Fibroblast of lung (primary cell): ENCODE measurements around the gene PARP3. TPM values are rescaled to one million over a fixed set of nuclear protein-coding genes. Genes with fewer than 3 reads are reported as not detected.

Experiments
- DNase-seq, 2 donors: peaks; one replicate each; pipeline versions ENCODE4 v3.0.0 to v3.0.0-alpha.2; 2010; ENCODE audit warnings: low read depth in 2 of 2
- H2AFZ ChIP-seq: 2 replicates; pipeline ENCODE4 v1.5.1; 2012; ENCODE audit warnings: low read length, control low read depth, inconsistent platforms
- H3K27ac ChIP-seq: 2 replicates; pipeline ENCODE4 v1.5.1; 2011; ENCODE audit warnings: low read length, control low read depth; ENCODE audit not compliant: insufficient read depth
- H3K27me3 ChIP-seq: 2 replicates; pipeline ENCODE4 v1.5.1; 2011; ENCODE audit warnings: mild to moderate bottlenecking, low read length; ENCODE audit not compliant: control insufficient read depth, insufficient read depth
- H3K36me3 ChIP-seq: 2 replicates; pipeline ENCODE4 v1.5.1; 2011; ENCODE audit warnings: low read length; ENCODE audit not compliant: control insufficient read depth, insufficient read depth
- H3K4me1 ChIP-seq: 2 replicates; pipeline ENCODE4 v1.5.1; 2011; ENCODE audit warnings: low read length; ENCODE audit not compliant: control insufficient read depth, insufficient read depth; ENCODE audit errors: extremely low read depth
- H3K4me2 ChIP-seq: 2 replicates; pipeline ENCODE4 v1.5.1; 2011; ENCODE audit warnings: low read length, control low read depth; ENCODE audit not compliant: insufficient read depth; ENCODE audit errors: extremely low read depth
- H3K4me3 ChIP-seq, 4 experiments: fragments of 200-600 bp in 1 of 4; sonication (generic) in 1 of 4; replicated peaks in 1 of 4; 2 replicates each; pipeline ENCODE4 v1.5.1; 2011 to 2016; ENCODE audit warnings: low read length in 4 of 4, low read depth in 3 of 4, mild to moderate bottlenecking in 3 of 4, control low read depth in 2 of 4, inconsistent platforms in 1 of 4, mixed read lengths in 1 of 4; ENCODE audit not compliant: insufficient read depth in 1 of 4; ENCODE audit errors: control extremely low read depth in 1 of 4
- H3K79me2 ChIP-seq: 2 replicates; pipeline ENCODE4 v1.5.1; 2012; ENCODE audit warnings: mild to moderate bottlenecking, low read length, inconsistent platforms; ENCODE audit not compliant: control insufficient read depth, insufficient read depth
- H3K9ac ChIP-seq: 2 replicates; pipeline ENCODE4 v1.5.1; 2011; ENCODE audit warnings: mild to moderate bottlenecking, low read length, control low read depth; ENCODE audit not compliant: insufficient read depth
- H3K9me3 ChIP-seq: 2 replicates; pipeline ENCODE4 v1.5.1; 2012; ENCODE audit warnings: low read depth, low read length; ENCODE audit not compliant: control insufficient read depth, insufficient read depth
- H4K20me1 ChIP-seq: 2 replicates; pipeline ENCODE4 v1.5.1; 2011; ENCODE audit warnings: low read length; ENCODE audit not compliant: control insufficient read depth, insufficient read depth; ENCODE audit errors: extremely low read depth
- CTCF ChIP-seq, 2 donors: IDR thresholded peaks in 1 of 2; conservative IDR thresholded peaks in 1 of 2; 1 replicate in 1 of 2; 2 replicates in 1 of 2; pipeline ENCODE4 v1.5.1; 2011 to 2012; ENCODE audit warnings: low read length in 2 of 2, control low read depth in 1 of 2, inconsistent platforms in 1 of 2, low read depth in 1 of 2, mild to moderate bottlenecking in 1 of 2
- EZH2 ChIP-seq: IDR thresholded peaks from 2 replicates; pipeline ENCODE4 v1.5.1; 2012; ENCODE audit warnings: low read length, control low read depth, mild to moderate bottlenecking; ENCODE audit errors: missing control alignments
- polyA plus RNA-seq, 2 donors: library from polyadenylated mRNA; depleted of rRNA in 1 of 2; stranded (reverse) in 1 of 2; unstranded in 1 of 2; fragments of >200 nt; gene quantifications; 2 replicates each; pipeline ENCODE4 v1.2.1, GENCODE V29; 2011 to 2012; ENCODE audit warnings: missing spikeins in 1 of 2
- total RNA-seq: library from RNA; depleted of rRNA; stranded (reverse); fragments of >200 nt; gene quantifications from 2 replicates; pipeline ENCODE4 v1.2.1, GENCODE V29; 2014

PARP3 gene
- total and polyA plus RNA-seq, 2 donors (not counting 1 experiment from before 2014, with no cell fraction given): 22.8 to 44.1 TPM

GRCh38 chr3:51966486-51966885, 24.3 kb downstream of the PARP3 start:
- Histone ChIP-seq H3K4me2 (peak overlapping the region; percentile 83), H3K9me3 (no peaks in the 10 kb centered on the region), H3K27ac (peak overlapping the region; percentile 37), H4K20me1 (no peaks in the 10 kb centered on the region), H3K4me3 (peak overlapping the region; percentile 46 to 82 (median 62)), H3K27me3 (no peaks in the 10 kb centered on the region), H3K36me3 (peaks cover 2% of the 10 kb centered on the region), H3K4me1 (peaks cover 8% of the 10 kb centered on the region), H3K79me2 (peaks cover 14% of the 10 kb centered on the region), H2AFZ (no peak overlapping the region), H3K9ac (peak overlapping the region; percentile 67)
- DNase-seq: no peak
- TF ChIP-seq EZH2: no peak
- no peak for TF ChIP-seq CTCF (conservative IDR thresholded peaks at IDR 0.05 in 1 of 2, IDR thresholded peaks at IDR 0.05 in 1 of 2; ENCODE audit: low read depth in 1 of 2, low read length in 2 of 2)

GRCh38 chr3:51966922-51967383, 24.8 kb downstream of the PARP3 start:
- Histone ChIP-seq H3K4me3 (peak overlapping the region; percentile 46 to 82 (median 62)), H3K79me2 (peaks cover 14% of the 10 kb centered on the region), H4K20me1 (no peaks in the 10 kb centered on the region), H3K4me1 (peaks cover 8% of the 10 kb centered on the region), H3K27me3 (no peaks in the 10 kb centered on the region), H3K27ac (peak overlapping the region; percentile 37), H2AFZ (no peak overlapping the region), H3K9ac (peak overlapping the region; percentile 67), H3K9me3 (no peaks in the 10 kb centered on the region), H3K36me3 (peaks cover 3% of the 10 kb centered on the region), H3K4me2 (peak overlapping the region; percentile 83)
- DNase-seq: no peak
- no peak for TF ChIP-seq EZH2
- no peak for TF ChIP-seq CTCF (conservative IDR thresholded peaks at IDR 0.05 in 1 of 2, IDR thresholded peaks at IDR 0.05 in 1 of 2; ENCODE audit: low read depth in 1 of 2, low read length in 2 of 2)

GRCh38 chr3:51967384-51968169, 25.4 kb downstream of the PARP3 start, which contains the start of gene PCBP4:
PCBP4 (minus strand) TSS chr3:51967454; CDS start chr3:51961240, 6,214 bp downstream.
- Histone ChIP-seq H3K4me3 (peak within 1 kb of the TSS; percentile 59 to 82 (median 70)), H3K9me3 (no peaks in the 10 kb centered on the region), H3K4me1 (peaks cover 8% of the 10 kb centered on the region), H4K20me1 (no peaks in the 10 kb centered on the region), H3K36me3 (peaks cover 3% of the 10 kb centered on the region), H3K9ac (peak within 1 kb of the TSS; percentile 67), H3K4me2 (peak within 1 kb of the TSS; percentile 83), H3K27ac (peak within 1 kb of the TSS; percentile 66), H3K27me3 (no peaks in the 10 kb centered on the region), H3K79me2 (peaks cover 14% of the 10 kb centered on the region), H2AFZ (no peak within 1 kb of the TSS)
- peak; percentile 30 to 40 for DNase-seq
- TF ChIP-seq EZH2 (no peak), CTCF (conservative IDR thresholded peaks at IDR 0.05 in 1 of 2, IDR thresholded peaks at IDR 0.05 in 1 of 2; ENCODE audit: low read depth in 1 of 2, low read length in 2 of 2) (no peak)
